Posterior vena cava (tissue), 2 donors: ENCODE results near the gene QSOX2. TPM values are rescaled to one million over a fixed set of nuclear protein-coding genes. Genes with fewer than 3 reads are reported as not detected.

ENCODE experiments used
- DNase-seq: peaks from one replicate; pipeline ENCODE4 v3.0.0-alpha.2; 2020; ENCODE audit warnings: low spot score
- intact Hi-C, 2 donors: fragments of 100-400 bp; cut with DNase I; formaldehyde crosslinking; loops; one replicate each; pipeline versions ENCODE4 v1.14.1 to v1.14.2; 2022 to 2023
- total RNA-seq, 2 donors: library from RNA; stranded (reverse); fragmentation: NEBNext Ultra II Directional; extraction: Animal tissue kit (Norgen Biotek cat#: 25700); gene quantifications; one replicate each; pipeline ENCODE4 v1.2.1, GENCODE V29; 2021
- donor health status: DM: yes; HTN: yes; CAD: no.
- donor health status: DM: yes; HTN: yes; CAD: no.

Gene QSOX2
- total RNA-seq, 2 donors from 2014 or later: 5.8 to 6.6 TPM

DNA sequence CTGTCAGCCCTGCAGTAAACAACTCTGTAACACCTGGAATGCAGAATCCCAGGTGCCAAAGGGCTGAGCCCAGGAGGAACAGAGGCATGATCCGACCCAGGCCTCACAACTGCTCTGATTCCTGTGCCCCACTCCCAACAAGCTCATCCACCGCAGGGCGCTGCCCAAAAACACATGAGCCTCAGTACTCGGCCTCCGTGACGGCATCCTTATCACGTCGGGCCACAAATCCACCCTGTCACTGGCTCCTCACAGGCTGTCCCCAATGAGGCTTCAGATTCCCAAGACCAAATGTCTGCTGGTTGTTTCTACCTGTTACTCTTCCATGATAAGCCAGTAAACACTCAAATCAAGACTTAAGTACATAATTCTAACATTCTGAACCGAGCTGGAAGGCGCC is 15.2 kb downstream of the QSOX2 start:
- intact Hi-C loops: no loop called here
- no peak for DNase-seq

DNA sequence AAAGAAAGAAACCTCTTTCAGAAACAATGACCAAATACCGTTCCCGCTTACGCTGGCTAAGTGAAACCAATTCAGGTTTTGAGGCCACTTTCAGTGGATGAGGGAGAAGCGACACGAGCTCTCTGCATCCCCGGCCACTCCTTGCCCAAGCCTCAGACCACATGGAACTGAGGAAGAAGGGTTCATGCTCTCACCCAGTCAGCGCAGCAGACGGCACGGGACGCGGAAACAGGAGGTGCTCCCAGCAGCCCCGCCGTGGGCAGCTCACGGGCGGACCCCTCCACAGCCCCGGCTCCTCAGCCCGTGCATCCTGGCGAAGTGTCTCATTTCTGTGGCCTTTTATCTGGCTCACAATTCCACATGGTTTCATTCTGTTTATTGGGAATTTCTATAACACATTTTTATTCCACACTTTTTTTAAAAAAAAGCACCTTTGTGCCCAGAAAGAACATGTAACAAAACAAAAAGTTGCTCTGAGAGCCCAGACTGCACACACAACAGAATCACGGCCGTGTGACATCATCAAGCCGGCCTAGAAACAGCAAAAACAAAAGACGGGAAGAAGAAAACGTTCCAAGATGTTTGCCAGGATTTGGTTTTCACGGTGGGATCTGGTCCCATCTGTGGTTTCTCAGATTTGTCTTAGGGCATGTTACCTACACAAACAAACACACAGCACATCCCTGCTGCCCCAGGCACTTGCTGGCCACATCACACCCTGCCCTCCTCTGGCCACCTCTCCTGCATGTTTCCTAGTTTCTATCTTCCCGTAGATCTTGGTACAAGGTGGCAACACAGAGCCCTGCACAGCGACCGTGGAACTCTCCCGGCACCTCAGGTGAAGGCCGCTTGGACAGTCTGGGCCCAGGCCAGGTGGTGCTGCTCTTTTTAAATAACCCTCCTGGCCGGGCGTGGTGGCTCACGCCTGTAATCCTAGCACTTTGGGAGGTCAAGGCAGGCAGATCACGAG is 16.2 kb downstream of the QSOX2 start:
- intact Hi-C loops: no loop called here
- DNase-seq: no peak

DNA sequence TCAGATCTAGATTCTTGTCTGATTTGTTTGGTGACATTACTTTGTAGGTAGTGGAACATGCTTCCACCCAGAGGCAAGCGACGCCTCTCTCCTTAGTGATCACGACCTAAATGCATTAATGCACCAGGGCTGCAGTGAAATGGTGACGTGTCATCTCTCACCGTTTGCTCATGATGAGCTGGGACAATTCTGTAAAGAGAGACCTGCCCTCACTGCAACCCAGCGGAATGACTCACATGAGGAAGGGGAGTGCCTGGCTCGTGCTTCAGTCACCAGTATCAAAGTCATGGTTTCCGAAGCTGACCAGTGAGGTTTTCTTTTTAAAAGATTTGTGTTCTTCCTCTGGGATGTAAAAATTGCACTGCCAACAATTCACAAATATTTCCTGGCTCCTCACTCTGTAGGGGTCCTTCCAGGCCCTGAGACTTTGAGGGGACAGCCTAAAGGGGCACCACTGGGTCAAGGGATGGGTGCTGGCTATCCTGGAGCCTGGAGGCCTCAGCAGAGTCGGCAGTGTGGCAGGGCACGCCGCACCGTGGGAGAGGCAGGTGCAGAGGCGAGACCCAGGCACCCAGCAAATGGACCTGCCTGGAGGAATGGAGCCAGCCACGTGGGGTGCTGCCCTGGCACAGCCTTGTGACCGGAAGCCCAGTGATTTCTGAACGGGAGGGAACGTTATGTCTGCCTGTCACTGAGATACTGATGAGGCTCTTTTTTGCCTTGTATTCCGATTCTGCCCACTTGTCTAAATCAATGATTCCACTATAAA is 17.3 kb downstream of the QSOX2 start:
- no peak for DNase-seq
- intact Hi-C loops: no loop called here

DNA sequence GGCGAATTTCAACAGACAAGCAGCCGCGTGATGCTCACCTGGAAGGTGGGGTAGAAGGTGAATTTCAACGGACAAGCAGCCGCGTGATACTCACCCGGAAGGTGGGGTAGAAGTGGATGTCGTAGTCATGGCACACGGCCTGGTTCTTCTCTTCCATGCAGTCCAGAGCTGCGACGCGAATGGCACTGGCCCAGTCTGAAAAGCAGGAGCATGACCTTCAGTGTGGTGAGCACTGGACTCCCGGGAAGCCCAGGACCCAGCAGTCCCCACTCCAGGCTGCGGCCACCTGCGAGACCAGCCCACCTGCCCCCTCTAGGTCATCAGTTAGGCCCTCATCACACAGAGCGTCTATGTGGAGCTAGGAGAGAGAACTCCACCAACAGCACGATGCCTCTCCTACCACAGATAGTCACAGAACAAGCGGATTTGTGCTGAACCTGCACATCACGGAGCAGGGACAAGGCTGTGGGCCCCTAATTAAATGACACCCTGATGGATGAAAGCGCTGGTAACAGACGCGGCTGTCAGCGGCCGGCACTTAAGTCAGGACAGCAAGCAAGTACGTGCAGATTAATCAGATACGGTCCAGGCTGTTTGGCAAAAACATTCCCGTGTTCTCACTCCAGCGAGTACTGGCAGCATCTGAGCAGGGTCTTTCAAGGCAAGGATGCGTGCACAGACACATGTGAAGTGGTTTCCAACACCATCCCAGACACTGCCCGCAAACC is 18.8 kb downstream of the QSOX2 start:
- intact Hi-C loops: no loop called here

DNA sequence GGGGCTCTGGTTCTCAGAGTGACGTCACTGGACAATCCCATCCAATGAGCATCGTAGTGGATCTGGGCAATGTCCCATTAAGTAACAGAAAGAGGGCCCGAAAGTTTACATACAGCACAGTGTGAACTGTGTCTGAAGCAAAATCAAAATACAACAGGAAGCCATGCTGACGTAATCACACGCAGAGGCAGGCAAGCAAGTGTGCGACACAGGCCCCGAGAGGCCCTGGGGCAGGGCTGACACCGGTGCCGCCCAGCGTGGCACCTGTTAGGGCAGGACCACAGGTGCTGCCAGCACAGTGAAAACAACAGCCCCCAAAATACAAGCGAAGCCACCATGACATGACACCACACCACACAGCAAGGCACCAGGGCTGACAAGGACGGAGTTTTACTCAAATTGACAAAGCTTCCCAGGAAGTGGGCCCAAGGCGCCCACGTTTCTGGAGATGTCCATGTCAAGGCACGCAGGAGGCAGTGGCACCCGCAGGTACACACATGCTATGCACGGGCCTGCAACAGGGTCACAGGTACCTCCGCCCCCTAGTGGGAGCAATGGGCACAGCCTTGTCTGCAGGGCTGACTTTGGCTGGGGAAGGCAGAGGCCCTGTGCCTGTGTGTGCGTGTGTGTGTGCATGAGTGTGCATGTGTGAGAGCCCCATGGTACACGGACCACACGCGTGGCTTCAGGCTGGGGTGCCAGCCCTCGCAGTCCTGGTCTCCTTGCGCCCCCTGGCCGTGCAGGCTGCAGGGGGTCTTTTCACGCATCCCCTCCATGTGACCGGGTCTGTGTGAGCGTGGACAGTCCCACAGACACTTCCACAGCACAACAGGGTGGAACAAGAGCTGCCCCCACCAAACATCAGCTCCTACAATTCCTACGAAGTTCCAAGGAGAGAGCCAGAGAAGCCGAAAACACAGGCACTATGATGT is 19.6 kb downstream of the QSOX2 start:
- no peak for DNase-seq
- intact Hi-C loops: no loop called here

More for the DNA sequence above, 18.8 kb downstream of the QSOX2 start:
- DNase-seq: no peak

DNA sequence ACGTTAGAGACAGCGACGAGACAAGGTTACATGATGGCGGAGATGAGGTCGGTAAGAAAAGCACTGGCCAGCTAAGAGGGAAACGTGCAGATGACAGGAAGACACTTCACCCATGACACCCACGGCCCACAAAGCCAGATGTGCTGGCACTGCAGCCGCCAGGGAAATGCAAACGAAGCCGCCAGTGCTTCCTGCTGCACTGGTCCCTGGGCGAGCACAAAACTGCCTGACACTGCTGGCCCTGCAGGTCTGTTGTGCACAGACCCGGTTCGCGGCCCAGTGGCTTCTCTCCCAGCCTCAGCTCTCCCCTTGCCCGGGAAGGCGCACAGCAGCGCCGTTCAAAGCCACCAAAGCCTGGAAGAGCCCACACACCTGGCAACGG is 20.3 kb downstream of the QSOX2 start:
- intact Hi-C loops: no loop called here
- DNase-seq: no peak

DNA sequence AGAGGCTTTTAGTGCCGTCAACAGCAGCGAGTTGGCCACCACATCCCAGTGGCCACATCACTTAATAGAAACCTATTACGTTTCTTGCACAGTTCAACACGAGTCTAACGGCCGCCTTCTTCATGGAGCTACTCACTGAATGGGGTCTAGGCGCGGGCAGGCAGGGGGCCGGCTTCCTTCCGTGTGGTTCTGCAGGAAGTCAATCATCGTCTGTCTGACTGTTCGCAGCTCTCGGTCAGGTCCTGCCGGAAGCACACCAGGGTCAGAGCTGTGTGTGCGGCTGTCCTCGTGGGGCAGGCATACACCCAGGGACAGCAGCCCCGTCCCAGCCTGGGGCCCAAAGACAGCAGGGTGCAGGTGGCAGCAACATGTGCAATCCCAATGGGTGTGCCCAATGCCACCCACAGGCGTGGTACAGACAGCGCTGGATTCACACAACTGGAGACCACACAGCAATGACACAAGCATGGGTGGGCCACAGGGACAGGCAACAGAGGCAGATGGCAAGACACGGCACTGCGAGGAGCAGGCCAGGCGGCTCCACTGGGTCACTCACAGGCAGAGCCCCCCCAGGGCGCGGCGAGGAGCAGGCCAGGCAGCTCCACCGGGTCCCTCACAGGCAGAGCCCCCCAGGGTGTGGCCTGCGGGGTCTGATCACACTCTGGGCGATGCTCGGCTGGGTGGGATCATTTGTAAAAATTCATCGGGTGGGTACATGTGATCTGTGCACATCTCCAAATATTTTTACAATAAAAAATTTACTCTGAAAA is 21.6 kb downstream of the QSOX2 start:
- intact Hi-C loops: no loop called here
- no peak for DNase-seq

DNA sequence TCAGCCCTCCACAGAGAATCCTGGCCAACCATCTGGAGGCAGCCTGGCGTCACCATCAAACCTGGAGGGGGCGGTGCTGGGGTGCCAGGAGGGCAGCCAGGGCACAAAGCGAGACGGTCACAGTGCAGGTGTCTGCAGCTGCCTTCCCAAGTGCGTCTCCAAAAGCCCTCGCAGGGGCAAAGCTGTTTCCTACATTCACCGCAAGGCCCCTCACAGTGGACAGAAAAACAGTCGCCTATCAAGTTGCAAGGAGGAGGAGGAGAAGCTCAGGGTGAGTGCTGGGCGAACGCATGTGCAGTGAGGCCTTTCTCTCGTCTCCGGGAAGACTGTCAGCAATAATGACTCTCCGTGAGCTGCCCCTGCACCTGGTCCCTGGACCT is 22.7 kb downstream of the QSOX2 start:
- intact Hi-C loops: no loop called here
- no peak for DNase-seq

DNA sequence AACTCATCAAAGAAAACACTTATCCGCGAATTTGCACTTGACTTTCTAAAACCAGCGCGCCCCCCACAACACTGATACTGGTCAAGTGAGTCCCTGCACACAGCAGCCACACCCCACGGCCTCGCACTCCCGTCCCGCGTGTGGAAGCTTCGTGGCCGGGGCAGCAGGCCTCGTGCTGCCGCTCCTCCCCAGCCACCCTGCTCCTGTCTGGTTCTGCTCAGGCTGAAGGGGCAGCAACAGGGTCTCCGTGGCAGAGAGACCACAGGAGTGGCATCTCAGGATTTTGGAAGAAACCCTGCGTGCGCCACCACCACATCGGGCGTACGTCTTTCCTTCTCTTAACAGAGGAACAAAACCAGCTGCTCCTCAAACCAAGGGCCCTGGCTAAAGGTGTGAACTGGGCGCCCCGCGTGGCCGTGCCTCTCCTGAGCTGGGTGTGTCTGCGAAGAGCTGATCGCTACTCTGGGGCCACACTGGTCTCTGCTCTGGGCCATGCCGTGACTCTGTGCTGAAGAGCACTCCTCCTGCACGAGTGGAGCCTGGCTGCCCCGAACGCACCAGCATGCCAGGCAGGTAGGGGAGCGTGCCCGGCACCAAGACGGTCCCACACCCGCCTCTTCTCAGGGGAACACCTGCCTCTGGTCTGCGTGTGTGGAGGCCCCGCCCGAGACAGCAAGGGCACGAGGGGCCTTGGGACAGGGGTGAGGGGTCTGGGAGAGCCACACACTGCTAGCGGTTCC is 23.3 kb downstream of the QSOX2 start:
- no peak for DNase-seq
- intact Hi-C loops: no loop called here

DNA sequence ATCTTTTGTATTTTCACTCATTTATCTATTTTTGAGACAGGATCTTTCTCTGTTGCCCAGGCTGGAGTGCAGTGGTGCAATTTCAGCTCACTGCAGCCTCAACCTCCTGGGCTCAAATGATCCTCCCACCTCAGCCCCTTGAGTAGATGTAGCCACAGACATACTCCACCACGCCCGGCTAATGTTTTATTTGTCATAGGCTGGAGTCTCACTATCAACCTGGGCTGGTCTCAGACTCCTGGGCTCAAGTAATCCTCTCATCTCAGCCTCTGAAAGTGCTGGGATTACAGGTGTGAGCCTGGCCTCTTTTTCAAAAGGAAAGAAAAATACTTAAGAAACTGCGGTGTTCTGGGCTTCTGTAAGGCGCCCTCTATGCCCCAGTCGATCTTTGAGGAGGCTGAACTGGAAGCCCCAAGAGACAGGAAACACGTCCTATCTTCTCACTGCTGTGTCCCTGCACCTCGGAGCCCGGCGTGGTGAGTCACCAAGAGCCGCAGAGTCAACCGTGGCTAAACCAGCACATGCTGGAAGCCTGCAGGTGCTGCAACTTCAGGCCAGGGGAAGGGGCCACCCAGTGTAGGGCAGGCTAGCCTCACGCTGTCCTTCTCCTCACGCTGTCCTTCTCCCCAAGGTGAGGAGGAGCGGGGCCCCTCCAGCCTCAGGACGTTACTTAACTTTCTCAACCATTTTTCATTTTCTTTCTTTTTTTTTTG is 25.4 kb downstream of the QSOX2 start:
- intact Hi-C loops: no loop called here
- DNase-seq: no peak

DNA sequence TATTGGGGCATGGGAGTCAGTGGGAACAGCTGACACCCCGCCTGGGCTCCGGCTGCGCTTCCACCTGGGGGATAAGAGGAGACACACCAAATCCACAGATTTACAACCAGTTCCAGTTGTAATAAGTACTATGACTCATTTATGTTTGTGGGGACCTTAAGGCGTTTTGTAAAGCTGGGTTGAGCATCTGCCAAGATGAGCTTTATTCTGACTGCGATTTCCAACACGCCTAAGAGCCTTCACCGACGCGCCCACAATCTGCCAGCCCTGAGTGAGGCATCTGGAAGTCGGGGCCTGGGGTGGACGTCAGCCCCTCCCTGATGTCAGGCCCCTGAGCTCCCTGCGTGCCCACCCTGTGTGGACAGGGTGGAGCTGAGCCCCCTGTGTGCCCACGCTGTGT is 26.3 kb downstream of the QSOX2 start:
- intact Hi-C loops: no loop called here
- no peak for DNase-seq

DNA sequence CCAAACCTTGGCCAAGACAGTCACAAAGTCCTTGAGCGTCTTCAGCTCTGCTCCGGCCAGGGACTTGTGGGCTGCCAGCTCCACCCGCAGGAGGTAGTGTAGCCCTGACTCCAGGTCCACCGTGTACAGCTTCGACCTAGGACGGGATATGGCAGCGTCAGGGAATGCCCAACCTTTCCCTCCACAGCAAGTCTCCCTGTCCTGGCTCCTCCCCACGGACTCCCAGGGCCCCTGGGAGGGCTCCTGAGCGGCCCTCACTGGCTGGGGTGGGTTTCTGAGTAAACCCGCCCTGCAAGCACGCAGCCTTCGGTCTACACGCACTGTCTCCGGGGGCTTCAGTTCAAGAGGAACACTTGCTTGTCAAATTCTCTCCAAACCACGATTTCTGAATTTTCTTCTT is 26.9 kb downstream of the QSOX2 start:
- DNase-seq: no peak
- intact Hi-C loops: no loop called here

DNA sequence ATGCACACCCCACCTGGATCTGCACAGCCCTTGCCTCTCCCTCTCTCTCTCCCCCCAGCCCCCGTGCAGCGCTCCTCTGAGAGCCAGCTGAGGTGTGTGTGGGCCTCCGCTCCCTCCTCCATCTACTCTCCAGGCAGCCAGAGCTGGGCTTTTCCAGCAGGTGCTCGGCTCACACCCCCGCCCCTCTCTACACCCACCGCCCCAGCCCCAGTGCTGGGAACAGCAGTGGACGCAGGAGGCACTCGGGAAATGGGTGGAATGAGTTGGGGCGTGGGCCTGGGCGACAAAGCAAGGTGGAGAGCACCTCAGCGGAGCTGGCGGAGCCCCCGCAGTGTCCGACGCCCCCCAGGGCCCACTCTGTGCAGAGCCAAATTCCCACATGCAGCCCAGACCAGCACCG is 27.3 kb downstream of the QSOX2 start:
- DNase-seq: no peak
- intact Hi-C loops: no loop called here

DNA sequence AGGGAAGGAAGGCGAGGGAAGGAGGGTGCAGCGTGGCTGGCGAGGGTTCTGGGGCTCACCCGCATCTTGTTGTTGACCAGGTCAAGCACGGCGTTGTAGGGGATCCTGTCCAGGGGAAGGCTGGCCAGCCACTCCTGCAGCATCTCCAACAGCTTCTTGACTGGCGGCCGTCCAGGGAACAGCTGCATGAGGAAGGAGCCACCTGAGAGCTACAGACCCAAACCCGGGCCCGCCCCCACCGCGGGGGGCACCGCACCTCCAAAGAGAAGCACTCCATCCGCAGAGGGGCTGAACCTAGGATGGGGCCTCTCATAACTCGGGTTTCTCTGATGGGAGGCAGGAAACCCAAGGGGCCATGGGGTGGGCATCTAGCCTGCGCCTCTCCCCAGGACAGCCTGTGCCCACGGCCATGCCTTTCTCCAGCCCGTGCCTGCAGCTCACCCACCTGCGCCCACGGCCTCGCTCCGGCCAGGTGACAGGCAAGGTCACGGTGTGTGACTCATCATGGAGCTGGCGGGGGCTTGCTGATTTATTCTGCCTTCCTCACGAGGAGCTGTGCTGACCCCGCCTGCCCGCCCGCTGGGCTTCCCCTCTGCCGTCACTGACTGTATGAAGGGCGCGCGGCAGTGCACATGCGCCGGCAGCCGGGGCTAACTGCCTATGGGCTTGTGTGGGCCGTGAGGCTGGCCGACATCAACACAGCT is 28.9 kb downstream of the QSOX2 start:
- intact Hi-C loops: no loop called here
- DNase-seq: no peak

DNA sequence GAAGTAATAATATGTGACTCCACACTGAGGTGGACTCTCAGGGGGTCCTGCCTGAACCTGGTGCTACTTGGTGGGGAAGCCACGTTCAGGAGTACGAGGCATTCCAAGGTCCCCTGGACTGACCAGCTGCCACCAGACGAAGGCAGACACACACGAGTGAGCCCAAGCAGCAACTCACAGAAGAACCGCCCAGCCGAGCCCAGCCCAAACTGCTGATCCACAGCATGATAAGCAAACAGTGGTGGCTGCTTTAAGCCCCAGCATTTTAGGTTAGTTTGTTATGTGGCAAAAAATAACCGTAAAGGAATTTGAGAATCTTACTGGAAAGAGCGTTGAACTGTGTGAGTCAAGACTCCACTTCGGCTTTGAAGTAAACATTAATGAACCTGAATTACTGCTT is 31.9 kb downstream of the QSOX2 start:
- no peak for DNase-seq
- intact Hi-C loops: no loop called here

DNA sequence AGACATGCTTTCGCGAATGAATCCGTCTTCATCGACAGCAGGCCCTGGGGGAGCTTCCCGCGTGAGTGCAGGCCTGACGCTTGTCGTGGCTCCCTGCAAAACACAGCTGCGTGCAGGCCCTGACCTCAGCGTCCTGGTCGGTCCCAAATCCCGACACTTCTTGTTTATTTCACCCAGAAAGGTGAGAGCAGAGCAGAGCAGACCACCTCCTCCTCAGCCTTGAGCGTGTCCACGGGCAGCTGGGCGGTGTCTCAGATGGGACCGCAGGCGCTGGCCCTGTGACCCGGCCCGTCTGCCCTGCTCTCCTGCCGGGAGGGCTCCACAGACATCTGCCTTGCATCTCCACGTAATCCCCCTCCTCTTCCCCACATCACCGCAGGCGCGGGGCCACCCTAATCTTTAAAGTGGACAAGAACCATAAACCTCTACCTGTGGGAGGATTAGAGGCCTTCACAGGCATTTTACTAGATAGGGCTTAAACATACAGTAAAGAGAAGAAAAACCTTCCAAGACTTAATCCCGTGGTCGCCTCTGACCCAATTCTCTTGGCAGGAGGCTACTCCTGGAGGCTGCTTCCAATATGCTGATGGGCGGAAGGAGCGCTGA is 33.2 kb downstream of the QSOX2 start:
- intact Hi-C loops: no loop called here
- DNase-seq: no peak
